Measurements from ENCODE around the gene LAMC3. TPM values are rescaled to one million over a fixed set of nuclear protein-coding genes. Genes with fewer than 3 reads are reported as not detected.

Gene LAMC3
- total and polyA plus RNA-seq, 9 of the 15 experiments (the other 6 are each of a cell fraction or from before 2014, with no cell fraction given) = 0.10 TPM; not detected in 8

DNA sequence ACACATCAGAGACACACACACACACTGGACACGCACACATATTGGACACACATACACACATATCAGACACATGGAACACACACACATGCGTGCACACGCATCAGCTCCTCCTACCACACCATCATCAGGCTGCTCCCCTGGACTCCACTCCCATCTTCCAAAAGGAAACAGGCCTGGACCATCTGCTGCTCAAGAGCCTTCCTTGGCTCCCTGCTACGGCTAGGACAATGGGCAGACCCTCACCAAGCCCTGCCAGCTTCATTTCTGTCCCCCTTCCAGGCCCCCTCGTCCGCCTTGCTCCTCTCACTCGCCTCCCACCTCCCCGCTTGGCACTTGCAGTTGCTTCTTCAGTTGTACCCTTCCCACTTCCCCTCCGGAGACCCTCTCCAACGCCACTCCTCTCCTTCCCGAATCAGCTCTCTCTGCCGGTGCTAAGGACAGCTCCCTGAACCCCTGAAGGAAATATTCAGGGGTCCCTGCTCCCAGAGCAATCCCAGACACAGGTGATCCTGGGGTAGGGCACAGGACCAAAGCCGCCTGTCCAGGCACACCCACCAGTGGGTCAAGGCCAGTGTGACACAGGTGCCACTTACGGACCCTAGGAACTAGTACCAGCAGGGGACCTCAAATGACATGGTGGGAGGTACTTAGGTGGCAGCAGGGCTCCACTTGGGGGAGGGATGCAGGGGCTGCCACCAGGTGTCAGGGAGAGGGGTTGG is 12.1 kb upstream of the LAMC3 start (continued):
- TF ChIP-seq RBM34 (IDR thresholded peaks at IDR 0.05; ENCODE audit: borderline replicate concordance, insufficient read depth, low read length) = no peak
- TF ChIP-seq, protein P1, sequence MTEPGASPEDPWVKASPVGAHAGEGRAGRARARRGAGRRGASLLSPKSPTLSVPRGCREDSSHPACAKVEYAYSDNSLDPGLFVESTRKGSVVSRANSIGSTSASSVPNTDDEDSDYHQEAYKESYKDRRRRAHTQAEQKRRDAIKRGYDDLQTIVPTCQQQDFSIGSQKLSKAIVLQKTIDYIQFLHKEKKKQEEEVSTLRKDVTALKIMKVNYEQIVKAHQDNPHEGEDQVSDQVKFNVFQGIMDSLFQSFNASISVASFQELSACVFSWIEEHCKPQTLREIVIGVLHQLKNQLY (CRISPR knock-in tag; conservative IDR thresholded peaks at IDR 0.05) = no peak; a peak in 1 of 4 replicates

DNA sequence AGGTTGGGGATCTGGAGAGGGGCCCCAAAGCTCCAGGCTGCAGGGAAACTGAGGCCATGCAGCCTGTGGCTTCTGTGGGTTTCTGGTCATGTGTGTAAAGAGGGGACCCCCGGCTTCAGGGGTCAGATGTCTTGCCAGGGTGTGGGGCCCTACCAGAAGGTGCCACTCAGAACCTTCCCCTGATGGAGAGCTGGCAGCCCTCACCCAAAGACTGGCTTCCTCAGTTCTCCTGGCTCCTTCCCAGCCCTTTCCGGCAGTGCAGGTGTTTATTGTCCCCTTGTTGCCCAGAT is 11.6 kb upstream of the LAMC3 start:
- H3K27ac ChIP-seq (ENCODE audit: extremely low read depth, low read depth, low read length) = no peak overlapping the region
- in situ Hi-C loops (cut with MboI) (loop anchor here (5.0 to 25.0 kb wide), 2 partner anchors 125 to 285 kb away; no protein-coding TSS in a partner anchor), intact Hi-C loops (cut with micrococcal nuclease) (no loop called here)
- BruUV-seq (replicated peaks) = no TSS peak
- POLR2A ChIA-PET = interaction anchor here (0.9 to 13.1 kb wide), 11 partner anchors 8 to 296 kb away, joined by 3 to 131 read pairs (median 6); partner anchors contain the start of gene LAMC3
- peaks cover 75 to 97% of the 10 kb centered on the region in 2 experiments for H3K27me3 ChIP-seq (ENCODE audit: control insufficient read depth in 2 of 2, insufficient read depth in 2 of 2, low read length in 2 of 2)
- CTCF ChIA-PET (ENCODE audit: low intra/inter-chr PET ratio) = interaction anchor here (0.5 to 4.5 kb wide), 7 partner anchors 9 to 227 kb away, joined by 3 to 44 read pairs (median 3); no protein-coding TSS in a partner anchor
- H3K9me1 ChIP-seq (ENCODE audit: control insufficient read depth, insufficient read depth, low read length) = peaks cover 3% of the 10 kb centered on the region
- no peaks in the 10 kb centered on the region for H3K36me3 ChIP-seq (ENCODE audit: control insufficient read depth, insufficient read depth, low read length)
- H3K9ac ChIP-seq (ENCODE audit: insufficient read depth in 1 of 2, low read depth in 2 of 2, low read length in 2 of 2) = no peak overlapping the region
- H3K4me2 ChIP-seq (ENCODE audit: insufficient read depth, low read length) = no peak overlapping the region
- no peak overlapping the region for H2AFZ ChIP-seq (ENCODE audit: low read depth, low read length)
- ATAC-seq (no peak), FAIRE-seq (no peak), DNase-seq (ENCODE audit: extremely low read depth in 1 of 4, low spot score in 3 of 4) (peak in 1 of 4 experiments; percentile 63)
- no peaks in the 10 kb centered on the region for H3K79me2 ChIP-seq (ENCODE audit: control insufficient read depth, insufficient read depth, low read length)
- H3K9me3 ChIP-seq (replicated peaks; ENCODE audit: control insufficient read depth, insufficient read depth, low read depth, low read length) = no peaks in the 10 kb centered on the region; the same call in 1 of the 2 replicates
- H4K20me1 ChIP-seq (replicated peaks; ENCODE audit: control insufficient read depth, insufficient read depth, low read length) = peaks cover 88% of the 10 kb centered on the region
- no peak overlapping the region for H3K4me3 ChIP-seq
- WGBS (ENCODE audit: insufficient coverage, low coverage, missing lambda C conversion rate) = 2% methylated on average over 2 of the region's 2 CpGs
- peaks cover 0 to 28% of the 10 kb centered on the region in 2 experiments; a peak in 3 of 5 replicates for H3K4me1 ChIP-seq (replicated peaks in 1 of 2; ENCODE audit: control insufficient read depth in 2 of 2, insufficient read depth in 2 of 2, low read length in 2 of 2)
- TF ChIP-seq SMAD2 (IDR thresholded peaks at IDR 0.05; ENCODE audit: low read depth, low read length) = no peak
- TF ChIP-seq SLC30A9 (CRISPR knock-in tag; IDR thresholded peaks at IDR 0.05) = no peak
- no peak for TF ChIP-seq FOXA3 (CRISPR knock-in tag; conservative IDR thresholded peaks at IDR 0.05 in 1 of 2, IDR thresholded peaks at IDR 0.05 in 1 of 2)
- TF ChIP-seq SIX5 (IDR thresholded peaks at IDR 0.05; ENCODE audit: borderline replicate concordance in 1 of 2, insufficient read depth in 1 of 2, low read depth in 1 of 2, low read length in 2 of 2) = no peak
- TF ChIP-seq, protein P2, sequence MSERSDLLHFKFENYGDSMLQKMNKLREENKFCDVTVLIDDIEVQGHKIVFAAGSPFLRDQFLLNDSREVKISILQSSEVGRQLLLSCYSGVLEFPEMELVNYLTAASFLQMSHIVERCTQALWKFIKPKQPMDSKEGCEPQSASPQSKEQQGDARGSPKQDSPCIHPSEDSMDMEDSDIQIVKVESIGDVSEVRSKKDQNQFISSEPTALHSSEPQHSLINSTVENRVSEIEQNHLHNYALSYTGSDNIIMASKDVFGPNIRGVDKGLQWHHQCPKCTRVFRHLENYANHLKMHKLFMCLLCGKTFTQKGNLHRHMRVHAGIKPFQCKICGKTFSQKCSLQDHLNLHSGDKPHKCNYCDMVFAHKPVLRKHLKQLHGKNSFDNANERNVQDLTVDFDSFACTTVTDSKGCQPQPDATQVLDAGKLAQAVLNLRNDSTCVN (CRISPR knock-in tag; IDR thresholded peaks at IDR 0.05) = no peak
- TF ChIP-seq, protein P3, sequence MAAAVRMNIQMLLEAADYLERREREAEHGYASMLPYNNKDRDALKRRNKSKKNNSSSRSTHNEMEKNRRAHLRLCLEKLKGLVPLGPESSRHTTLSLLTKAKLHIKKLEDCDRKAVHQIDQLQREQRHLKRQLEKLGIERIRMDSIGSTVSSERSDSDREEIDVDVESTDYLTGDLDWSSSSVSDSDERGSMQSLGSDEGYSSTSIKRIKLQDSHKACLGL (CRISPR knock-in tag; IDR thresholded peaks at IDR 0.05; ENCODE audit: borderline replicate concordance, poor library complexity, severe bottlenecking) = no peak
- TF ChIP-seq KAT7 (CRISPR knock-in tag; IDR thresholded peaks at IDR 0.05; ENCODE audit: borderline replicate concordance) = no peak
- no peak for TF ChIP-seq MCM5 (IDR thresholded peaks at IDR 0.05; ENCODE audit: low read depth)
- no peak for TF ChIP-seq HDAC6 (IDR thresholded peaks at IDR 0.05; ENCODE audit: low read depth, low read length)
- no peak for TF ChIP-seq ZNF778 (CRISPR knock-in tag; IDR thresholded peaks at IDR 0.05)
- no peak for TF ChIP-seq HNRNPL (IDR thresholded peaks at IDR 0.05; ENCODE audit: low read depth, low read length)
- TF ChIP-seq MECOM (CRISPR knock-in tag; IDR thresholded peaks at IDR 0.05) = no peak
- no peak for TF ChIP-seq CAMTA2 (CRISPR knock-in tag; conservative IDR thresholded peaks at IDR 0.05)

Data from K562 (cell line).